Measurements from ENCODE around the gene NUDT6. TPM values are rescaled to one million over a fixed set of nuclear protein-coding genes. Genes with fewer than 3 reads are reported as not detected.

Gene NUDT6
- total RNA-seq, 2 donors from 2014 or later, result 6.2 to 21.1 TPM

- Histone ChIP-seq H3K27ac (no peak overlapping the region), H3K36me3 (replicated peaks in 1 of 2; ENCODE audit: insufficient read depth in 1 of 2, low read depth in 2 of 2) (no peaks in the 10 kb centered on the region), H3K9me3 (no peaks in the 10 kb centered on the region), H3K4me1 (no peaks in the 10 kb centered on the region), H3K27me3 (no peaks in the 10 kb centered on the region), H3K4me3 (no peak overlapping the region)
- ATAC-seq (no peak), DNase-seq (no peak)
- TF ChIP-seq POLR2A (IDR thresholded peaks at IDR 0.05) (no peak), CTCF (IDR thresholded peaks at IDR 0.05) (no peak)
- intact Hi-C loops (cut with DNase I), result no loop called here
Measured at GRCh38 chr4:122963216-122963615, 40.8 kb upstream of the NUDT6 start.

DNA sequence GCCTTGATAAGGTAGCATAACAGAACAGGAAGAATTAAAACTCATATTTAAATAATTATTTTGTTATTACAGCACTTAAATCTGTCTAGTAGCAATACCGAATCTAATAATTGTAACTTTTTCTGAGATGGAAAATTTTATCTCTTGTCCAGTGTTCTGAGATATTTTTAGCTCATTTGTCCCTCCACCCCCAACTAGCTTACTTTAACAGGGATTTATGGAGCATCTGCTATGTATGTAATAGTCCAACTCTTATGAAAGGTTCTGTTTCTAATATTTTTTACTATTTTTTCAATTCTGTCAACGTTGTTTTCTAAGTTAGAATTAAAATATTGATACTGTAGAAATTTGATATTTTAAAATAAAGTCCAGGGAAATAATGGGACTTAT lies 38.2 kb upstream of the NUDT6 start:
- TF ChIP-seq CTCF (IDR thresholded peaks at IDR 0.05), result no peak
- no peak for TF ChIP-seq POLR2A (IDR thresholded peaks at IDR 0.05)
- Histone ChIP-seq H3K9me3 (no peaks in the 10 kb centered on the region), H3K4me1 (no peaks in the 10 kb centered on the region), H3K27ac (no peak overlapping the region), H3K27me3 (no peaks in the 10 kb centered on the region), H3K4me3 (no peak overlapping the region), H3K36me3 (replicated peaks in 1 of 2; ENCODE audit: insufficient read depth in 1 of 2, low read depth in 2 of 2) (no peaks in the 10 kb centered on the region)
- DNase-seq (no peak), ATAC-seq (no peak)
- intact Hi-C loops (cut with DNase I), result no loop called here
- 54 to 58% methylated on average over 2 of the region's 2 CpGs for WGBS, 2 donors

- H3K4me3 ChIP-seq, result no peak overlapping the region
- 79 to 84% methylated on average over 3 of the region's 3 CpGs for WGBS, 2 donors
- ATAC-seq, result no peak
- no peak for DNase-seq
- intact Hi-C loops (cut with DNase I), result no loop called here
- no peaks in the 10 kb centered on the region for H3K4me1 ChIP-seq
- no peaks in the 10 kb centered on the region for H3K27me3 ChIP-seq
- H3K9me3 ChIP-seq, result no peaks in the 10 kb centered on the region
- TF ChIP-seq POLR2A (IDR thresholded peaks at IDR 0.05) (no peak), CTCF (IDR thresholded peaks at IDR 0.05) (no peak)
- H3K36me3 ChIP-seq (replicated peaks in 1 of 2; ENCODE audit: insufficient read depth in 1 of 2, low read depth in 2 of 2), result no peaks in the 10 kb centered on the region
- no peak overlapping the region for H3K27ac ChIP-seq
Measured at GRCh38 chr4:122959981-122960610, 37.7 kb upstream of the NUDT6 start.

GRCh38 chr4:122959441-122959840 lies 37.0 kb upstream of the NUDT6 start:
- Histone ChIP-seq H3K4me1 (no peaks in the 10 kb centered on the region), H3K27ac (no peak overlapping the region), H3K27me3 (no peaks in the 10 kb centered on the region), H3K9me3 (no peaks in the 10 kb centered on the region), H3K36me3 (replicated peaks in 1 of 2; ENCODE audit: insufficient read depth in 1 of 2, low read depth in 2 of 2) (no peaks in the 10 kb centered on the region), H3K4me3 (no peak overlapping the region)
- 78 to 81% methylated on average over 3 of the region's 3 CpGs for WGBS, 2 donors
- DNase-seq, result no peak
- TF ChIP-seq CTCF (IDR thresholded peaks at IDR 0.05), result no peak
- no peak for TF ChIP-seq POLR2A (IDR thresholded peaks at IDR 0.05)
- no peak for ATAC-seq
- intact Hi-C loops (cut with DNase I), result no loop called here

- no peak for DNase-seq
- intact Hi-C loops (cut with DNase I), result no loop called here
- WGBS, 2 donors, result 72 to 76% methylated on average over 2 of the region's 2 CpGs
- Histone ChIP-seq H3K36me3 (replicated peaks in 1 of 2; ENCODE audit: insufficient read depth in 1 of 2, low read depth in 2 of 2) (no peaks in the 10 kb centered on the region), H3K4me3 (no peak overlapping the region), H3K9me3 (no peaks in the 10 kb centered on the region), H3K27me3 (no peaks in the 10 kb centered on the region), H3K4me1 (no peaks in the 10 kb centered on the region), H3K27ac (no peak overlapping the region)
- no peak for TF ChIP-seq CTCF (IDR thresholded peaks at IDR 0.05)
- TF ChIP-seq POLR2A (IDR thresholded peaks at IDR 0.05), result no peak
- ATAC-seq, result no peak
Measured at GRCh38 chr4:122958505-122958904, 36.1 kb upstream of the NUDT6 start.
